ENCODE measurements around the gene NPAS3. TPM values are rescaled to one million over a fixed set of nuclear protein-coding genes. Genes with fewer than 3 reads are reported as not detected.

The NPAS3 gene
- total RNA-seq, 1 donor from 2014 or later: not detected

- TF ChIP-seq CTCF (IDR thresholded peaks at IDR 0.05) (no peak), EZH2 (IDR thresholded peaks at IDR 0.05) (no peak)
- Histone ChIP-seq H3K9me3 (ENCODE audit: low read depth) (no peaks in the 10 kb centered on the region), H4K20me1 (ENCODE audit: low read depth) (no peaks in the 10 kb centered on the region), H3K4me1 (peaks cover 15% of the 10 kb centered on the region), H3K79me2 (ENCODE audit: low read depth) (no peaks in the 10 kb centered on the region), H3K4me3 (no peak overlapping the region), H3K9ac (no peak overlapping the region), H3K36me3 (no peaks in the 10 kb centered on the region), H3F3A (ENCODE audit: low read depth) (peaks cover 9% of the 10 kb centered on the region), H2AFZ (replicated peaks) (no peak overlapping the region), H3K27me3 (no peaks in the 10 kb centered on the region), H3K4me2 (no peak overlapping the region), H3K27ac (no peak overlapping the region)
- H3K36me3 Mint-ChIP-seq: no peaks in the 10 kb centered on the region
- no peak overlapping the region for H3K4me3 Mint-ChIP-seq
- no peaks in the 10 kb centered on the region for H3K27me3 Mint-ChIP-seq (ENCODE audit: insufficient read depth, low read depth)
- H3K27ac Mint-ChIP-seq: no peak overlapping the region
- peaks cover 16% of the 10 kb centered on the region for H3K4me1 Mint-ChIP-seq
- DNase-seq (ENCODE audit: low spot score): no peak
- no peaks in the 10 kb centered on the region for H3K9me3 Mint-ChIP-seq
Measured at GRCh38 chr14:33837943-33838683, 899.4 kb downstream of the NPAS3 start.

- TF ChIP-seq CTCF (IDR thresholded peaks at IDR 0.05): peak; percentile 93
- TF ChIP-seq EZH2phosphoT487 (IDR thresholded peaks at IDR 0.05): no peak
- Histone ChIP-seq H4K20me1 (ENCODE audit: low read depth) (no peaks in the 10 kb centered on the region), H3K9me3 (ENCODE audit: low read depth) (no peaks in the 10 kb centered on the region), H3K79me2 (ENCODE audit: low read depth) (no peaks in the 10 kb centered on the region), H3K9ac (no peak overlapping the region), H3F3A (ENCODE audit: low read depth) (peaks cover 9% of the 10 kb centered on the region), H3K4me3 (no peak overlapping the region), H2AFZ (replicated peaks) (no peak overlapping the region), H3K36me3 (no peaks in the 10 kb centered on the region), H3K4me1 (peaks cover 15% of the 10 kb centered on the region), H3K27ac (no peak overlapping the region), H3K27me3 (no peaks in the 10 kb centered on the region), H3K4me2 (no peak overlapping the region)
- Mint-ChIP-seq H3K27me3 (ENCODE audit: insufficient read depth, low read depth) (no peaks in the 10 kb centered on the region), H3K4me3 (no peak overlapping the region), H3K9me3 (no peaks in the 10 kb centered on the region), H3K27ac (no peak overlapping the region), H3K36me3 (no peaks in the 10 kb centered on the region), H3K4me1 (peaks cover 16% of the 10 kb centered on the region)
- DNase-seq (ENCODE audit: low spot score): peak; percentile 80
Measured at GRCh38 chr14:33839193-33840076, 900.8 kb downstream of the NPAS3 start.

- H3K4me1 Mint-ChIP-seq: peaks cover 16% of the 10 kb centered on the region
- Histone ChIP-seq H4K20me1 (ENCODE audit: low read depth) (no peaks in the 10 kb centered on the region), H3K27ac (no peak overlapping the region), H3K9ac (no peak overlapping the region), H3F3A (ENCODE audit: low read depth) (peaks cover 9% of the 10 kb centered on the region), H3K36me3 (no peaks in the 10 kb centered on the region), H3K27me3 (no peaks in the 10 kb centered on the region), H3K9me3 (ENCODE audit: low read depth) (no peaks in the 10 kb centered on the region), H2AFZ (replicated peaks) (no peak overlapping the region), H3K4me2 (no peak overlapping the region), H3K4me3 (no peak overlapping the region), H3K4me1 (peaks cover 15% of the 10 kb centered on the region), H3K79me2 (ENCODE audit: low read depth) (no peaks in the 10 kb centered on the region)
- no peak overlapping the region for H3K4me3 Mint-ChIP-seq
- no peaks in the 10 kb centered on the region for H3K36me3 Mint-ChIP-seq
- H3K9me3 Mint-ChIP-seq: no peaks in the 10 kb centered on the region
- no peak for TF ChIP-seq EZH2 (IDR thresholded peaks at IDR 0.05)
- TF ChIP-seq EZH2phosphoT487 (IDR thresholded peaks at IDR 0.05): no peak
- TF ChIP-seq CTCF (IDR thresholded peaks at IDR 0.05): no peak
- H3K27me3 Mint-ChIP-seq (ENCODE audit: insufficient read depth, low read depth): no peaks in the 10 kb centered on the region
- DNase-seq (ENCODE audit: low spot score): no peak
- H3K27ac Mint-ChIP-seq: no peak overlapping the region
Measured at GRCh38 chr14:33840797-33841196, 902.1 kb downstream of the NPAS3 start.
